Measurements from ENCODE around the gene STXBP5. TPM values are rescaled to one million over a fixed set of nuclear protein-coding genes. Genes with fewer than 3 reads are reported as not detected.

The STXBP5 gene
- total and polyA plus RNA-seq, 2 donors, result 16.1 to 16.8 TPM

DNA sequence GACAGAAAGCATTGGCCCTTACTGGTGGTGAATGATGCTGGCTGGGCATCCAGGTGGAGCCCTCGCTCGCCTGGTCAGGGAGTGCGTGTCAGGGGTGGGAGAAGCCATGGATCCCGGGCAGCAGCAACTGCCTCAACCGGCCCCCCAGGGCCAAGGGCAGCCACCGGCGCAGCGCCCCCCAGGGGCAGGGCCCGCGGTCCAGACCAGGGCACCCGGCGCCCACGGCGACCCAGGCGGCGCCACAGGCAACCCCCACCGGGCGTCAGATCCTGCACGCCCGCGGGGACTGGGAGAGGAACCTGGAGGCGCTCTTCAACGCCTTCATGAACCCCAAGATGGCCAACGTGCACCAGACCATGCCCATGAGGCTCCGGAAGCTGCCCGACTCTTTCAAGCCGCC, 202.6 kb downstream of the STXBP5 start:
- no peaks in the 10 kb centered on the region for H3K4me1 ChIP-seq (ENCODE audit: control insufficient read depth in 2 of 2, insufficient read depth in 2 of 2, low read length in 2 of 2)
- H3K27ac ChIP-seq (ENCODE audit: low read depth in 1 of 2, low read length in 1 of 2), result no peak overlapping the region
- no peaks in the 10 kb centered on the region for H3K27me3 ChIP-seq (ENCODE audit: control insufficient read depth in 2 of 2, insufficient read depth in 1 of 2, low read length in 1 of 2)
- H3K4me3 ChIP-seq (ENCODE audit: low read length in 2 of 2), result no peak overlapping the region
- no peaks in the 10 kb centered on the region for H3K9me3 ChIP-seq (ENCODE audit: control insufficient read depth in 2 of 2, insufficient read depth in 1 of 2, low read length in 1 of 2)
- 98% methylated on average over 27 of the region's 27 CpGs for WGBS
- no peaks in the 10 kb centered on the region for H3K36me3 ChIP-seq (ENCODE audit: control insufficient read depth in 2 of 2, insufficient read depth in 2 of 2, low read length in 1 of 2)
- DNase-seq (ENCODE audit: low read depth in 6 of 9, low spot score in 9 of 9), result no peak

DNA sequence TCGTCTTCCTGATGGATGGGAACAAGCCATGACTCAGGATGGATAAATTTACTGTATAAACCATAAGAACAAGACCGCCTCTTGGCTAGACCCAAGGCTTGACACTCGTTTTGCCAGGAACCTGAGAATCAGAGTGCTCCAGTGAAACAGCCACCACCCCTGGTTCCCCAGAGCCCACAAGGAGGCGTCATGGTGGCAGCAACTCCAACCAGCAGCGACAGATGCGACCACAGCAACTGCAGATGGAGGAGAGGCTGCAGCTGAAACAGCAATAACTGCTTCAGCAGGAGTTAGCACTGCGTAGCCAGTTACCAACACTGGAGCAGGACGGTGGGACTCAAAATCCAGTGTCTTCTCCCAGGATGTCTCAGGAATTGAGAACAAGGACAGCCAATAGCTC, 203.4 kb downstream of the STXBP5 start:
- H3K9me3 ChIP-seq (ENCODE audit: control insufficient read depth in 2 of 2, insufficient read depth in 1 of 2, low read length in 1 of 2), result no peaks in the 10 kb centered on the region
- H3K27ac ChIP-seq (ENCODE audit: low read depth in 1 of 2, low read length in 1 of 2), result no peak overlapping the region
- no peaks in the 10 kb centered on the region for H3K27me3 ChIP-seq (ENCODE audit: control insufficient read depth in 2 of 2, insufficient read depth in 1 of 2, low read length in 1 of 2)
- no peaks in the 10 kb centered on the region for H3K36me3 ChIP-seq (ENCODE audit: control insufficient read depth in 2 of 2, insufficient read depth in 2 of 2, low read length in 1 of 2)
- H3K4me1 ChIP-seq (ENCODE audit: control insufficient read depth in 2 of 2, insufficient read depth in 2 of 2, low read length in 2 of 2), result no peaks in the 10 kb centered on the region
- no peak overlapping the region for H3K4me3 ChIP-seq (ENCODE audit: low read length in 2 of 2)
- no peak for DNase-seq (ENCODE audit: low read depth in 6 of 9, low spot score in 9 of 9)
- WGBS, result 94% methylated on average over 8 of the region's 8 CpGs

DNA sequence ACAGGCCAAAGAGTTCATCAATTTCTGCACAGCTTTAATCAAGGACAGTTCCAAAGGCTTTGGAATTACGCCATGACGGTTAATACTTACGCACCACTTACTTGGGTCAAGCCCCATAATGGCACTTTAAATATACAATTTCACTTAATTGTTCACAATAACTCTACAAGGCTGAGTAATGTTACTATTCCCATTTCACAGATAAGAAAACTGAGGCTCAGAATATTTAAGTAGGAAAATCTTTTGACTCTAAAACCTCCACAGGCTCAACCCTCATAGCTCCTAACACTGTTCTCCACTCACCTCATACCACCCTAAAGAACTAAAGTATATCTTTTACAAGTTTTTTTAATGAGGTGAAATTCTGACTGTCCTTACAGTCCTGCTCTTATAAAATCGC, 212.4 kb downstream of the STXBP5 start:
- no peak for DNase-seq (ENCODE audit: low read depth in 6 of 9, low spot score in 9 of 9)
- H3K4me3 ChIP-seq (ENCODE audit: low read length in 2 of 2), result no peak overlapping the region
- 98% methylated on average over 4 of the region's 4 CpGs for WGBS
- H3K36me3 ChIP-seq (ENCODE audit: control insufficient read depth in 2 of 2, insufficient read depth in 2 of 2, low read length in 1 of 2), result no peaks in the 10 kb centered on the region
- H3K9me3 ChIP-seq (ENCODE audit: control insufficient read depth in 2 of 2, insufficient read depth in 1 of 2, low read length in 1 of 2), result no peaks in the 10 kb centered on the region
- H3K27ac ChIP-seq (ENCODE audit: low read depth in 1 of 2, low read length in 1 of 2), result no peak overlapping the region
- no peaks in the 10 kb centered on the region for H3K27me3 ChIP-seq (ENCODE audit: control insufficient read depth in 2 of 2, insufficient read depth in 1 of 2, low read length in 1 of 2)
- H3K4me1 ChIP-seq (ENCODE audit: control insufficient read depth in 2 of 2, insufficient read depth in 2 of 2, low read length in 2 of 2), result no peaks in the 10 kb centered on the region

DNA sequence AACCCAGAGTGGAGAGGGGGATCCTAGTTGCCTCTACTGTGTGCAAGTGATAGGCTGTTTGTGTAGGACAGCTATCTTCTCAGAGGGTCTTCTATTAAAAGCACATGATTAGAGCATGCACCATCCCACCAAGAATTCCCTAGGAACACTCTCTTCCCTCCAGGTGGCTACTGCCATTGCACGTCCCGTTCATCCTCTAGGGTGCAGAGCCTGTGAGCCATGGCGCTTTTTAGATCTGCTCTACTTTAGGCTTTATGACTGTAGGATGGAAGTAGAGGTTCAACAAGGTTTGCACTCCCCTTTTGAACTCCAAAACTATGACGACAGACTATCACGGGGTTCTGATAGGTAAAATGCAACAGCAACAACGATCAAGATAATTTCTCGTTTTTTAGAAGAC, 213.7 kb downstream of the STXBP5 start:
- H3K27me3 ChIP-seq (ENCODE audit: control insufficient read depth in 2 of 2, insufficient read depth in 1 of 2, low read length in 1 of 2), result no peaks in the 10 kb centered on the region
- H3K36me3 ChIP-seq (ENCODE audit: control insufficient read depth in 2 of 2, insufficient read depth in 2 of 2, low read length in 1 of 2), result no peaks in the 10 kb centered on the region
- H3K9me3 ChIP-seq (ENCODE audit: control insufficient read depth in 2 of 2, insufficient read depth in 1 of 2, low read length in 1 of 2), result peaks cover under 1 to 3% of the 10 kb centered on the region in 2 donors
- H3K4me1 ChIP-seq (ENCODE audit: control insufficient read depth in 2 of 2, insufficient read depth in 2 of 2, low read length in 2 of 2), result no peaks in the 10 kb centered on the region
- WGBS, result 97% methylated on average over 7 of the region's 7 CpGs
- no peak overlapping the region for H3K27ac ChIP-seq (ENCODE audit: low read depth in 1 of 2, low read length in 1 of 2)
- no peak overlapping the region for H3K4me3 ChIP-seq (ENCODE audit: low read length in 2 of 2)
- DNase-seq (ENCODE audit: low read depth in 6 of 9, low spot score in 9 of 9), result no peak

DNA sequence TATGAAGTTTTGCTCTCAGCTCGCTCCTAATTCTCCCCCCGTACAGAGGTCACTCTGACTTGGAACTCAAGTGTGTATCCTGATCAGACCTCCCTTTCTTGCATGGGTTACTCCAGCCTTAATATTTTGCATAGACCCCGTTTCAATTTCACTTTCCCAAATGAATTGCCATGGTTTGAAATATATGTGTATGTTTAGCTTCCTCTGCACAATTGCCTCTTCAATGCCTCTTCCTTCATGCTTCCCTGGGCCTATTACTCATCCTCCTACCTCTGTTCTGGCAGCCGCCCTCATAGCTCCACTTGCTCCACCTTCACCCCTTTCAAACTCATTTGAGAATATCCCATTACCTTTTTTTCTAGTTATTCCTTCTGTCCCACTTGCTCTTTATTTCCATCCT, 214.3 kb downstream of the STXBP5 start:
- Histone ChIP-seq H3K27ac (ENCODE audit: low read depth in 1 of 2, low read length in 1 of 2) (no peak overlapping the region), H3K9me3 (ENCODE audit: control insufficient read depth in 2 of 2, insufficient read depth in 1 of 2, low read length in 1 of 2) (peaks cover 2 to 6% of the 10 kb centered on the region in 2 donors), H3K27me3 (ENCODE audit: control insufficient read depth in 2 of 2, insufficient read depth in 1 of 2, low read length in 1 of 2) (no peaks in the 10 kb centered on the region), H3K4me1 (ENCODE audit: control insufficient read depth in 2 of 2, insufficient read depth in 2 of 2, low read length in 2 of 2) (no peaks in the 10 kb centered on the region), H3K4me3 (ENCODE audit: low read length in 2 of 2) (no peak overlapping the region), H3K36me3 (ENCODE audit: control insufficient read depth in 2 of 2, insufficient read depth in 2 of 2, low read length in 1 of 2) (no peaks in the 10 kb centered on the region)
- DNase-seq (ENCODE audit: low read depth in 6 of 9, low spot score in 9 of 9), result no peak
- 89% methylated on average over 4 of the region's 4 CpGs for WGBS

DNA sequence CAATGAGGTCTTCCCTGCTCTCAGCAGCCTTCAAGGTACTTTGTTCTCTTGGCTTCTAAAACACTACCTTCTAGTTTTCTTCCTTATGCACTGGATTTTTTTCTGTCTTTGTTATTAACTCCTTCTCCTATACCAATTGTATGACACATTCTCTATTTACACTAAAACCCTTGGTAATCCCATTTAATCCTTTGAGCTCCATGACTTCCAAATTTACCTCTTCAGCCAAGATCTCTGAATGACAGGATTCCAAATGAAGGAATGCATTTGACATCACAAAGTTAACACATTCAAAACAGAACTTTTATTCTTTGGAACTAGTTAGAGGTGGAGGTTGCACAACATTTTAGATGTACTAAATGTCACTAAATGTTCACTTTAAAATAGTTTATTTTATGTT, 217.7 kb downstream of the STXBP5 start:
- no peak for DNase-seq (ENCODE audit: low read depth in 6 of 9, low spot score in 9 of 9)
- no peaks in the 10 kb centered on the region for H3K4me1 ChIP-seq (ENCODE audit: control insufficient read depth in 2 of 2, insufficient read depth in 2 of 2, low read length in 2 of 2)
- H3K4me3 ChIP-seq (ENCODE audit: low read length in 2 of 2), result no peak overlapping the region
- H3K27me3 ChIP-seq (ENCODE audit: control insufficient read depth in 2 of 2, insufficient read depth in 1 of 2, low read length in 1 of 2), result no peaks in the 10 kb centered on the region
- peaks cover 2 to 6% of the 10 kb centered on the region in 2 donors for H3K9me3 ChIP-seq (ENCODE audit: control insufficient read depth in 2 of 2, insufficient read depth in 1 of 2, low read length in 1 of 2)
- no peak overlapping the region for H3K27ac ChIP-seq (ENCODE audit: low read depth in 1 of 2, low read length in 1 of 2)
- H3K36me3 ChIP-seq (ENCODE audit: control insufficient read depth in 2 of 2, insufficient read depth in 2 of 2, low read length in 1 of 2), result no peaks in the 10 kb centered on the region

DNA sequence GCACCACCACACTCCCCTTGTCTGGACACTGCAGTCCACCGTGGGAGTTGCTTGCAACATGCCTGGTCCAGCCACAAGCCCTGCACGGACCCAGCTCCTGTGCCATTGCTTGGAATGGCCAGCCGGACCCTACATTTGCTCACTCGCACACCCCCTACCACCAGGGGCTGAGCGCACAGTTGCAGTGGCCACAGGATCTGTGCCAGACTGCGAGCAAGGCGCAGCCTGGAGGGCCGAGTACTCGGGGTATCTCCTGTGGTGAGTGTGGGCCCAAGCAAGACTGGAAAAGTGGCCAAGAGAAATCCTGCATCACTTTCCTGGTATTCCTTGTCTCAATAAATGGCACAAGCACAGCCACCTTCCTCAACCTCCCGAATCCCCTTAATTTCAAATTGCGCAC, 218.9 kb downstream of the STXBP5 start:
- WGBS, result 99% methylated on average over 11 of the region's 11 CpGs
- H3K36me3 ChIP-seq (ENCODE audit: control insufficient read depth in 2 of 2, insufficient read depth in 2 of 2, low read length in 1 of 2), result no peaks in the 10 kb centered on the region
- no peaks in the 10 kb centered on the region for H3K4me1 ChIP-seq (ENCODE audit: control insufficient read depth in 2 of 2, insufficient read depth in 2 of 2, low read length in 2 of 2)
- peaks cover 2 to 6% of the 10 kb centered on the region in 2 donors for H3K9me3 ChIP-seq (ENCODE audit: control insufficient read depth in 2 of 2, insufficient read depth in 1 of 2, low read length in 1 of 2)
- DNase-seq (ENCODE audit: low read depth in 6 of 9, low spot score in 9 of 9), result no peak
- H3K4me3 ChIP-seq (ENCODE audit: low read length in 2 of 2), result no peak overlapping the region
- no peak overlapping the region for H3K27ac ChIP-seq (ENCODE audit: low read depth in 1 of 2, low read length in 1 of 2)
- H3K27me3 ChIP-seq (ENCODE audit: control insufficient read depth in 2 of 2, insufficient read depth in 1 of 2, low read length in 1 of 2), result no peaks in the 10 kb centered on the region

DNA sequence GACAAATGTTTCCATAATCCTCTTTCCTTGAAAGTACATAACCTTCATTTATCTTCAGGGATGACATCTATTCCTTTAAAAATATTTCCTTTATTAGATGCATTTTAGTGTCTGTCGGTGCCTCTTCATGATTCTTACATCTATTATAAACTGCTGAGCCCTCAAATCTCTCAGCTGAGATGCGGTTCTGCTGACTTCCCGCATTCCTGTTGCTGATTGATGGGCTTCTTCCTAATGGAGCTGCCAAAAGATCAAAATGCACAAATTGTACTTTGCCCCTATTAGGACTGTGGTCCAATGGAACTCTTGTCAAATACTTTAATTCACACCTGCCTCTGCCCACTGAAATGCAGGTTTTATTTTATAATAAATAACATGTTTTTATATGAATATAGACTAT, 225.6 kb downstream of the STXBP5 start:
- Histone ChIP-seq H3K27me3 (ENCODE audit: control insufficient read depth in 2 of 2, insufficient read depth in 1 of 2, low read length in 1 of 2) (no peaks in the 10 kb centered on the region), H3K4me3 (ENCODE audit: low read length in 2 of 2) (no peak overlapping the region)
- WGBS, result 93% methylated on average over 3 of the region's 3 CpGs

DNA sequence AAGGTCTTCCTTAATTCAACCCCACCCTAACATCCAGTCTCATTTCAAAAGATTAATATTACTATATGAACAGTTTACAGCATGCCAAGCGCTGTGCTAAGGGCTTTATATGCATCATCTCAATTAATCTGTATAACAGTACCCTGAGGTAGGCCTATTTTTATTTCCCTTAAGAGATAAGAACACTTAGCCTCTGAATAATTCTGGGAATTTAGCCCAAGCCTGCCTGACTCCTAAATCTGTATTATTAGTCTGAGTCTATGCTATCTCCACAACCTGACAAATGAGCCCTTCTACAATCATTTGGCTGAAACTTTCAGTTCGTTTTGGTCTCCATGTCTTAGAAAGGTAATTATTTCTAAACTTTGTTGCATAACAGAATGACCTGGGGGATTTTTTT, 226.6 kb downstream of the STXBP5 start:
- Histone ChIP-seq H3K9me3 (ENCODE audit: control insufficient read depth in 2 of 2, insufficient read depth in 1 of 2, low read length in 1 of 2) (no peaks in the 10 kb centered on the region), H3K4me1 (ENCODE audit: control insufficient read depth in 2 of 2, insufficient read depth in 2 of 2, low read length in 2 of 2) (no peaks in the 10 kb centered on the region), H3K27me3 (ENCODE audit: control insufficient read depth in 2 of 2, insufficient read depth in 1 of 2, low read length in 1 of 2) (no peaks in the 10 kb centered on the region), H3K4me3 (ENCODE audit: low read length in 2 of 2) (no peak overlapping the region), H3K27ac (ENCODE audit: low read depth in 1 of 2, low read length in 1 of 2) (no peak overlapping the region), H3K36me3 (ENCODE audit: control insufficient read depth in 2 of 2, insufficient read depth in 2 of 2, low read length in 1 of 2) (no peaks in the 10 kb centered on the region)
- 95% methylated on average over 2 of the region's 2 CpGs for WGBS
- DNase-seq (ENCODE audit: low read depth in 6 of 9, low spot score in 9 of 9), result no peak

More for the DNA sequence above, 225.6 kb downstream of the STXBP5 start:
- Histone ChIP-seq H3K9me3 (ENCODE audit: control insufficient read depth in 2 of 2, insufficient read depth in 1 of 2, low read length in 1 of 2) (no peaks in the 10 kb centered on the region), H3K4me1 (ENCODE audit: control insufficient read depth in 2 of 2, insufficient read depth in 2 of 2, low read length in 2 of 2) (no peaks in the 10 kb centered on the region), H3K36me3 (ENCODE audit: control insufficient read depth in 2 of 2, insufficient read depth in 2 of 2, low read length in 1 of 2) (no peaks in the 10 kb centered on the region), H3K27ac (ENCODE audit: low read depth in 1 of 2, low read length in 1 of 2) (no peak overlapping the region)
- no peak for DNase-seq (ENCODE audit: low read depth in 6 of 9, low spot score in 9 of 9)

DNA sequence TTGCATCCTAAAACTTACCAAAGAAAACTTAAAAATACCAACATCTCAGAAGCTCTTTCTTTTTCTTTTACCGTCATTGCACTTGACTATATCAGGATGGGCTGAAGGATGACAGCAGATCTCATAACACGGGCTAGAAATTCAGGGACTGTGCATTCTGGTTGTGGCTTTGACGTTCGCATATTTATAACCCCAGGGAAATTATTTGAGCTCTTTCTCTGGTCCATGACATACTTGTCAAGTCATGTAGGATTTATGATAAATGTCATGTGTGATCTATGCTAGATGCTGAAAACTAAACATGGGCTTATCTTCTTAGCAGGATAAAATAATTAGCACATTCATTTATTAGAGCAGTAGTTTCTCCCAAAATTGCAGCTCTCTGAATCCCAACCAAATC, 229.9 kb downstream of the STXBP5 start:
- no peaks in the 10 kb centered on the region for H3K9me3 ChIP-seq (ENCODE audit: control insufficient read depth in 2 of 2, insufficient read depth in 1 of 2, low read length in 1 of 2)
- 94% methylated on average over 4 of the region's 4 CpGs for WGBS
- no peak for DNase-seq (ENCODE audit: low read depth in 6 of 9, low spot score in 9 of 9)

More for the DNA sequence above, 229.9 kb downstream of the STXBP5 start:
- Histone ChIP-seq H3K27me3 (ENCODE audit: control insufficient read depth in 2 of 2, insufficient read depth in 1 of 2, low read length in 1 of 2) (no peaks in the 10 kb centered on the region), H3K4me3 (ENCODE audit: low read length in 2 of 2) (no peak overlapping the region), H3K36me3 (ENCODE audit: control insufficient read depth in 2 of 2, insufficient read depth in 2 of 2, low read length in 1 of 2) (no peaks in the 10 kb centered on the region), H3K4me1 (ENCODE audit: control insufficient read depth in 2 of 2, insufficient read depth in 2 of 2, low read length in 2 of 2) (no peaks in the 10 kb centered on the region), H3K27ac (ENCODE audit: low read depth in 1 of 2, low read length in 1 of 2) (no peak overlapping the region)

Measured in thymus (tissue), 11 donors.